ENCODE results near the gene SYS1.

DNA sequence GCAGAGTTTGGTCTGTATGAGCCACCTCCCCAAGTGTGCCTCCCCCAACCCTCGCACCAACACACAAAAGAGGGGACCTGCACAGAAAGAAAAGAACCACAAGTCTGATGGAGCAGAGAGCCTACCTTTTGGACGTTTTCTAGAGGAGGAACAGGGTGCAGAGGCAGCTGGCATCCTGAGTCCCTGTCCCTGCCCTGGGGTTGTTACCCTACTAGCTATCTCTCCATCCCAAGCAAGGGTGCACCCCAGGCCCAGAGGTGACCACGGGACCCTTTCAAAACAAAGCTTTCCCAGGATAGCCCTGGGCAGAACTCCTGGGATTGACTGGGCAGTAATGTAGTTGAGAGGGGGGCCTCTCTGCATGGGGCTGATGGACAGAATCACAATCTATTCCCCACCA, 45.1 kb upstream of the SYS1 start:
- TF ChIP-seq, protein P1, sequence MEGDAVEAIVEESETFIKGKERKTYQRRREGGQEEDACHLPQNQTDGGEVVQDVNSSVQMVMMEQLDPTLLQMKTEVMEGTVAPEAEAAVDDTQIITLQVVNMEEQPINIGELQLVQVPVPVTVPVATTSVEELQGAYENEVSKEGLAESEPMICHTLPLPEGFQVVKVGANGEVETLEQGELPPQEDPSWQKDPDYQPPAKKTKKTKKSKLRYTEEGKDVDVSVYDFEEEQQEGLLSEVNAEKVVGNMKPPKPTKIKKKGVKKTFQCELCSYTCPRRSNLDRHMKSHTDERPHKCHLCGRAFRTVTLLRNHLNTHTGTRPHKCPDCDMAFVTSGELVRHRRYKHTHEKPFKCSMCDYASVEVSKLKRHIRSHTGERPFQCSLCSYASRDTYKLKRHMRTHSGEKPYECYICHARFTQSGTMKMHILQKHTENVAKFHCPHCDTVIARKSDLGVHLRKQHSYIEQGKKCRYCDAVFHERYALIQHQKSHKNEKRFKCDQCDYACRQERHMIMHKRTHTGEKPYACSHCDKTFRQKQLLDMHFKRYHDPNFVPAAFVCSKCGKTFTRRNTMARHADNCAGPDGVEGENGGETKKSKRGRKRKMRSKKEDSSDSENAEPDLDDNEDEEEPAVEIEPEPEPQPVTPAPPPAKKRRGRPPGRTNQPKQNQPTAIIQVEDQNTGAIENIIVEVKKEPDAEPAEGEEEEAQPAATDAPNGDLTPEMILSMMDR (conservative IDR thresholded peaks at IDR 0.05) = no peak
- TF ChIP-seq EZH2 (IDR thresholded peaks at IDR 0.05; ENCODE audit: low read depth) = no peak
